Fibroblast of the conjunctiva (primary cell): Measurements from ENCODE around the gene ARHGEF1.
"Not testable (repeated sequence)": the region's sequence is repeated elsewhere in the genome, so short reads cannot be mapped to it uniquely, and the experiment has no call there.

Source experiments
- DNase-seq: peaks from one replicate; pipeline ENCODE4 v3.0.0-alpha.2; 2010; ENCODE audit warnings: low read depth

ARHGEF1 gene

GRCh38 chr19:41932259-41932719 is 49.3 kb downstream of the ARHGEF1 start:
- DNase-seq, result no peak

DNA sequence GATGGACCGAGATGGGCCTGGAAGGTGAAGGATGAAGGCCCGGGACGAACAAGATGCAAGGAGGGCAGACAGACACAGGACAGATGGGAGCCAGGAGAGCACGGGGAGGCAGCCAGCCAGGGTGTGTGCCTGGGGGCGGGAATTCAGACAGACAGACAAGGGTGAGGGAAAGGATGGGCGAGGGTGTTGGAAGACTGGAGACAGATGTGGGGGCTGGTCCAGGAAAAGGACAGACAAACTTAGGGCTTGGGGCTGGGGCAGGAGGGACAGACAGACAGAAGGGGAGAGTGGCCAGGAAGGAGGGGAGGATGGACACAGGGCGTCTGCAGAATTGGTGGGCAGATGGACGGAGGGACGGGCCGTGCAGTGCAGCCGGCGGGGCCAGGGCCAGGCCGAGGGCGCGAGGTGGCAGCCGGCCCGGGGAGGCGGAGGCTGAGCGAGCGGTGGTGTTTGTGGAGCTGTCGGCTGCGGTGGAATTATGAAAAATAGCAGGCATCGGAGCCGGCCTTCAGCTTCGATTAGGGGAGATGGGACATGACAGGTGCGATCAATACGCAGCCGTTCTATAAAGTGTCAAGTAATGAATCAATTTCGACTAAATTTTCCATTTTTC is 49.8 kb downstream of the ARHGEF1 start:
- no peak for DNase-seq

DNA sequence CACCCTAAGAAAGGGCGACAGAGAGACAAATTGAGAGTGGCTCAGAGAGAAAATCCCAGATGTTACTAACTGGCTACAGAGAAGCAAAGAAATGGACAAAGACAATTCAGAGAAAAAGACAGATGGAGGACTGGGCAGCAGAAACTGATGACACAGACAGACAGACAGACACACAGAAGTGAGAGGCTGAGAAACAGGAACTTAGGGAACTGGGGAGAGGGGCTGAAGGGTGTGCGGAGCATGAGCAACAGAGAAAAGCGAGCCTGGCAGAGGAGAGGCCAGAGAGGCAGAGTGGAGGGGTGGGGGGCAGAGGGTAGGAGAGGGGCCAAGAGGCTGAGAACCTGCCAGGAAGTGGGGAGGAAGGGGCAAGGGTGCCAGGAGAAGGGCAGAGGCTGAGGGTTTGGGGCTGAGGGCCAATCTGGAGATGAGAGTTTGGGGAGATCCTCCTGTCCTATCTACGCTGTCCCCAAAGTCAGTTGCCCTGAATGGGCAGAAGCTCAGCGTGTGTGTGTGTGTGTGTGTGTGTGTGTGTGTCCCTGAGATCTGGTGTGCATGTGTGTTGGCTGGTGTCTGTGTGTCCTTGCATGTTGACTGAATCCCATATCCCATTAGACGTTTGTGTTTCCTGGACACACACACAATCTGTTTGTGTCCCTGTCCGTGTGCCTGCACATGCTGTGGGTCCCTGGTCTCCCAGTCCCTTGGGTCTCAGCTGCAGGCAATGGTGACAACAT is 50.9 kb downstream of the ARHGEF1 start:
- no peak for DNase-seq

- DNase-seq, result peak; percentile 18
Observed at GRCh38 chr19:41934849-41935374, 51.9 kb downstream of the ARHGEF1 start.

GRCh38 chr19:41935760-41936415 is 52.9 kb downstream of the ARHGEF1 start:
- no peak for DNase-seq

DNA sequence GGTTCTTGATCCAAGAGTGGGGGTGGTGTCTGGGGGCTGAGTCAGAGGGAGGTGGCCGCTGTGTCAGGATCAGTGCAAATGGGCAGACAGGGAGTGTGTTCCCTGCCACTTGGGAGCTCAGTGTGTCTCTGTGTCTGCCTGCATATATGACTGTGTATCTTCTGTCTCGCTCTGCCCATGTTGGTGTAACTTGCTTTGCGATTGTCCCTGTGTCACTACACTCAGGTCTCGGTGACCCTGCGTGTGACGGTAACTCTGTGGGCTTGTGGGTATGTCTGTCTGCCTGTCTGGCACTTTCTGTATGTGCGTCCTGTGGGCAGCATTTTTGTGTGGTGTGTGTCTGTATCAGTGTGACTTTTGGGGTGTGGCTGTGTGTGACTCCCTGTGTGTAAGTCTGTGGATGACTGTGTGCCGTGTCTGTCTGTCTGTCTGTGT is 53.4 kb downstream of the ARHGEF1 start:
- DNase-seq, result no peak

DNA sequence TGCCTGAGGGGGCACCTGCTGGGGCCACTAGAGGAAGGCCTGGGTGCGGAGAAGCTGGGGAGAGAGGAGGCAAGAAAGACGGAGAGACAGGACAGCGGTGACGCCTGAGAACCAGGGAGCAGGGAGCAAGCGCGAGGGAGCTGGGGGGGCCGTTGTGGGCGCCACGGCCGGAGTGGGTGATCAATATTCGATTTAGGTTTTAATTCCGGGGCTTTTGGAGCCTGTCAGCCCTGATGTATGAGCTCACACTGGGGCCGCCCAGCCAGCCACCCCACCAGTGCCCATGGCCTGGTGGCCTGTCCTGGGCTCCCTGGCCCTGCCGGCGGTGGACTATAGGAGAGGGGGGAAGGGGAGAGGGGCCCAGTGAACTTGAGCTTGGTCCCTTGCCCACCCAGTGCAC is 54.0 kb downstream of the ARHGEF1 start:
- no peak for DNase-seq

DNA sequence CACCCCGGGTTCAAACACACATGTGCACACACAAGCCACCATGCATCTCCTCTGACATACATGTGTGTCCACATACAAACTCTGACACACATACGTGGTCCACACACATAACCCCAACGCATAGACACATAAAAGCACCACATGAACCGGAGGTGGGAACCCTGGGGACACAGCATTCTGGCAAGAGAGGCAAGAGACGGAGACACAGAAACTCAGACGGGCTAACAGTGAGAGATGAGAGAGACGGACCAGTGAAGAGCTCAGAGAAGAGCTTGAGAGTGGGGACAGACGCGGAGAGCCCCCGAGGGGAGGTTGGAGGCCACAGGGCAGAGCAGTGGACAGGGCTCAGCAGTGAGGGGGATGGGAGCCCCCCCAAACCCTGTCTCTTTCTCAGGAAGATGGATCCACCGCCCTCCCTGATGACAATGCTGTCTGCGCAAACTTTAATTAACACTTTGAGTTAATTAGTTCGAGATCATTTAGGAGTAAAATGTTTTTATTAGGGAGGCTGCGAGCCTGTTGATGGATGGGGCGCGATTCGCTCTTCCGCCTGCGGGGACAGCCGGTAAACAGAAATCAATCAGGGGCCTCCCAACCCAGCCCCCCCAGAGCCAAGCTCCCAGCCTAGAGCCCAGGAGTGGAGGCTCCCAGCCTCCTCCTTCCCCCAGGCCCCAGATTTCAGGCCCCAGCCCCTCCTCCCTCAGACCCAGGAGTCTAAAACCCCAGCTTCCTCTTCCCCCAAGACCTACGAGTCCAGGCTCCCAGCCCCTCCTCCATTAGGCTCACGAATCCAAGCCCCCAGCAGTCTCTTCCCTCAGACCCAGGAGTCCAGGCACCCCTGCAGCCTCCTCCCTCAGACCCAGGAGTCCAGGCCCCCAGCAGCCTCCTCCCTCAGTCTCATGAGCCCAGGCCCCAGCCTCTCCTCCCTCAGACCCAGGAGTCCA is 54.8 kb downstream of the ARHGEF1 start:
- no peak for DNase-seq

- DNase-seq, result not testable (repeated sequence)
Observed at GRCh38 chr19:41939209-41939608, 56.2 kb downstream of the ARHGEF1 start.

GRCh38 chr19:41939861-41940730 is 57.1 kb downstream of the ARHGEF1 start:
- DNase-seq, result no peak

GRCh38 chr19:41940731-41941409 is 57.9 kb downstream of the ARHGEF1 start:
- no peak for DNase-seq

- no peak for DNase-seq
Observed at GRCh38 chr19:41941410-41942202, 58.6 kb downstream of the ARHGEF1 start.

- DNase-seq, result no peak
Observed at GRCh38 chr19:41944336-41944735, 61.4 kb downstream of the ARHGEF1 start.

GRCh38 chr19:41945135-41945766 is 62.3 kb downstream of the ARHGEF1 start:
- DNase-seq, result no peak

- no peak for DNase-seq
Observed at GRCh38 chr19:41947091-41947490, 64.1 kb downstream of the ARHGEF1 start.

- peak; percentile 43 for DNase-seq
Observed at GRCh38 chr19:41951686-41952172, 68.7 kb downstream of the ARHGEF1 start.

- no peak for DNase-seq
Observed at GRCh38 chr19:41955521-41955920, 72.5 kb downstream of the ARHGEF1 start.

DNA sequence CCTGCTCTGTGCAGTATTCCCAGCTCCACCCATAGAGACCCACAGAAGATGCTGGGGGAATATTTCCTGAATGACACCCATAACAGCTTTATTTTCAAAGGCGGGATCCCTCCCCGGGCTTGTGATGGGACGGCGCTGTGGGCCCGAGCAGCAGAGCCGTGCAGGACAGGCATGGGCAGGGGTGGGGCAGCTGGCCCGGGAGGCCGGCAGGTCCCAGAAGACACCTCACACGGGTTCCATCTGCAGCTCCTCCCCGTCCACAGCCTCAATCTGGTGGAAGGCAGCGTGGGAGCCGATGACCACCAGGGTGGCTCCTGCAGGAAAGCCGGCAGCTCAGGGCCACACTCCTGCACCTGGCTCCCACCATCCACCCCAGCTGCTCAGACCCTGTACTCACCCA is 73.6 kb downstream of the ARHGEF1 start:
- DNase-seq, result no peak
